Ishikawa (cell line): Measurements from ENCODE around the gene SPINK4.

Experiments
- CEBPB ChIP-seq: IDR thresholded peaks from 2 replicates; pipeline ENCODE4 v1.6.1; 2012
- CREB1 ChIP-seq: IDR thresholded peaks from 2 replicates; pipeline ENCODE4 v1.6.1; 2012; ENCODE audit warnings: low read depth
- EP300 ChIP-seq: IDR thresholded peaks from 2 replicates; pipeline ENCODE4 v1.6.1; 2012; ENCODE audit warnings: borderline replicate concordance
- RAD21 ChIP-seq: IDR thresholded peaks from 2 replicates; pipeline ENCODE4 v1.6.1; 2012; ENCODE audit warnings: low read depth
- TCF12 ChIP-seq: IDR thresholded peaks from 2 replicates; pipeline ENCODE4 v1.6.1; 2012; ENCODE audit warnings: low read depth
- YY1 ChIP-seq: IDR thresholded peaks from 2 replicates; pipeline ENCODE4 v1.6.1; 2012; ENCODE audit warnings: low read depth
- TF ChIP-seq, protein P1 (sequence below): IDR thresholded peaks from 2 replicates; pipeline ENCODE4 v1.6.1; 2012
- TF ChIP-seq, protein P2 (sequence below): IDR thresholded peaks from 2 replicates; pipeline ENCODE4 v1.6.1; 2012; ENCODE audit warnings: low read depth, mild to moderate bottlenecking

DNA sequence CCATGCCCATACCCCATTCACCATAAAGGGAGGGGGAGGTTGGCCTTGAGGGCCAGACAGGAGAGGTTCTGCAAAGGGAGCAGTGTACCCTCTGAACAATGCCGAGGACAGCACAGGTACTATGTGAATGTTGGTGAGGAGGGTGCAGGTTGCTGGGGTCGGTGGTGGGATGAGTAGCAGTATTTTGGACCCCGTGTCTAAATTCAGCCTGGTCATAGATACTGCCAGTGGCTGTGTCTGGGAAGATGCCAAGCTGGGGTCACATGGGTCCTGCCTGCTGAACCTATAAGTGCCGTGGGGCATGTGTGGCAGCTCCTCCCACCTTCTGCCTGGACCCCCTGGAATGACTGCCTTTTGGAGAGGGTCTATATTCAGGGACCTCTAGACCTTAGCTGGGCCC, 11.4 kb upstream of the SPINK4 start:
- TF ChIP-seq, protein P1, sequence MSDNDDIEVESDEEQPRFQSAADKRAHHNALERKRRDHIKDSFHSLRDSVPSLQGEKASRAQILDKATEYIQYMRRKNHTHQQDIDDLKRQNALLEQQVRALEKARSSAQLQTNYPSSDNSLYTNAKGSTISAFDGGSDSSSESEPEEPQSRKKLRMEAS, result no peak
- TF ChIP-seq EP300 (no peak), RAD21 (no peak), CEBPB (no peak), TCF12 (no peak), CREB1 (no peak), YY1 (no peak)
- TF ChIP-seq, protein P2, sequence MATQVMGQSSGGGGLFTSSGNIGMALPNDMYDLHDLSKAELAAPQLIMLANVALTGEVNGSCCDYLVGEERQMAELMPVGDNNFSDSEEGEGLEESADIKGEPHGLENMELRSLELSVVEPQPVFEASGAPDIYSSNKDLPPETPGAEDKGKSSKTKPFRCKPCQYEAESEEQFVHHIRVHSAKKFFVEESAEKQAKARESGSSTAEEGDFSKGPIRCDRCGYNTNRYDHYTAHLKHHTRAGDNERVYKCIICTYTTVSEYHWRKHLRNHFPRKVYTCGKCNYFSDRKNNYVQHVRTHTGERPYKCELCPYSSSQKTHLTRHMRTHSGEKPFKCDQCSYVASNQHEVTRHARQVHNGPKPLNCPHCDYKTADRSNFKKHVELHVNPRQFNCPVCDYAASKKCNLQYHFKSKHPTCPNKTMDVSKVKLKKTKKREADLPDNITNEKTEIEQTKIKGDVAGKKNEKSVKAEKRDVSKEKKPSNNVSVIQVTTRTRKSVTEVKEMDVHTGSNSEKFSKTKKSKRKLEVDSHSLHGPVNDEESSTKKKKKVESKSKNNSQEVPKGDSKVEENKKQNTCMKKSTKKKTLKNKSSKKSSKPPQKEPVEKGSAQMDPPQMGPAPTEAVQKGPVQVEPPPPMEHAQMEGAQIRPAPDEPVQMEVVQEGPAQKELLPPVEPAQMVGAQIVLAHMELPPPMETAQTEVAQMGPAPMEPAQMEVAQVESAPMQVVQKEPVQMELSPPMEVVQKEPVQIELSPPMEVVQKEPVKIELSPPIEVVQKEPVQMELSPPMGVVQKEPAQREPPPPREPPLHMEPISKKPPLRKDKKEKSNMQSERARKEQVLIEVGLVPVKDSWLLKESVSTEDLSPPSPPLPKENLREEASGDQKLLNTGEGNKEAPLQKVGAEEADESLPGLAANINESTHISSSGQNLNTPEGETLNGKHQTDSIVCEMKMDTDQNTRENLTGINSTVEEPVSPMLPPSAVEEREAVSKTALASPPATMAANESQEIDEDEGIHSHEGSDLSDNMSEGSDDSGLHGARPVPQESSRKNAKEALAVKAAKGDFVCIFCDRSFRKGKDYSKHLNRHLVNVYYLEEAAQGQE, result no peak
